A673 (cell line): ENCODE results near the gene FNDC3B. TPM values are rescaled to one million over a fixed set of nuclear protein-coding genes. Genes with fewer than 3 reads are reported as not detected.

ENCODE experiments used
- BruUV-seq: library from RNA; stranded (reverse); fragments of 400-500 nt; replicated peaks from 2 replicates; lab custom pipeline; 2021; lab: Mats Ljungman, UMichigan
- CTCF ChIA-PET: fragments of 300-600 bp; sonication (Branson Sonifier 250); formaldehyde crosslinking; loops from one replicate; lab custom pipeline; 2022; ENCODE audit warnings: antibody characterized with exemption; lab: Charles Lee
- POLR2A ChIA-PET: fragments of 300-600 bp; sonication (Branson Sonifier 250); formaldehyde crosslinking; loops from one replicate; lab custom pipeline; 2022; ENCODE audit warnings: antibody characterized with exemption; ENCODE audit not compliant: low non-redundant PET; lab: Charles Lee
- DNase-seq: peaks from one replicate; pipeline ENCODE4 v3.0.0-alpha.2; 2015; ENCODE audit warnings: low spot score
- H3K27ac ChIP-seq: fragments of 200-600 bp; sonication (generic); 2 replicates; pipeline ENCODE4 v1.5.1; 2016; ENCODE audit warnings: mixed run types, low read depth, mild to moderate bottlenecking, mixed read lengths, antibody characterized with exemption, low read length; ENCODE audit not compliant: poor library complexity, severe bottlenecking
- H3K27me3 ChIP-seq: fragments of 200-600 bp; sonication (generic); replicated peaks from 2 replicates; pipeline ENCODE4 v1.6.1; 2017; ENCODE audit warnings: mixed run types, low read depth, mild to moderate bottlenecking, mixed read lengths, antibody characterized with exemption, low read length; ENCODE audit not compliant: insufficient read depth, poor library complexity
- H3K36me3 ChIP-seq: fragments of 200-600 bp; sonication (generic); 2 replicates; pipeline ENCODE4 v1.6.1; 2016; ENCODE audit warnings: mixed run types, mild to moderate bottlenecking, mixed read lengths, antibody characterized with exemption, low read length; ENCODE audit not compliant: insufficient read depth, poor library complexity, severe bottlenecking
- H3K4me1 ChIP-seq: fragments of 200-600 bp; sonication (generic); 2 replicates; pipeline ENCODE4 v1.6.1; 2017; ENCODE audit warnings: mixed run types, mild to moderate bottlenecking, mixed read lengths, antibody characterized with exemption, low read length; ENCODE audit not compliant: insufficient read depth, poor library complexity, severe bottlenecking
- H3K4me3 ChIP-seq: fragments of 200-600 bp; sonication (generic); 2 replicates; pipeline ENCODE4 v1.5.1; 2016; ENCODE audit warnings: low read depth, mixed run types, mild to moderate bottlenecking, mixed read lengths, low read length; ENCODE audit not compliant: poor library complexity, severe bottlenecking
- H3K9me3 ChIP-seq: fragments of 200-600 bp; sonication (generic); 2 replicates; pipeline ENCODE4 v1.6.1; 2016; ENCODE audit warnings: mixed run types, low read depth, mild to moderate bottlenecking, mixed read lengths, antibody characterized with exemption, low read length; ENCODE audit not compliant: poor library complexity, severe bottlenecking
- EZH2 ChIP-seq: fragments of 200-600 bp; sonication (generic); IDR thresholded peaks from 2 replicates; pipeline ENCODE4 v1.6.1; 2017; ENCODE audit warnings: borderline replicate concordance, low read depth, mild to moderate bottlenecking, mixed read lengths, antibody characterized with exemption, low read length; ENCODE audit not compliant: poor library complexity, severe bottlenecking
- intact Hi-C: fragments of 100-400 bp; cut with micrococcal nuclease; formaldehyde crosslinking; loops from one replicate; pipeline ENCODE4 v1.10.0; 2022; ENCODE audit not compliant: unreplicated experiment
- total RNA-seq: library from RNA; stranded (reverse); gene quantifications from 2 replicates; pipeline ENCODE4 v1.2.3, GENCODE V29; 2021
- TF ChIP-seq, protein P1 (sequence below): fragments of 300-800, 200-600 bp; sonication (generic); conservative IDR thresholded peaks from 2 replicates; pipeline ENCODE4 v1.5.1; 2017; ENCODE audit warnings: low read depth, mild to moderate bottlenecking, antibody characterized with exemption, low read length, moderate library complexity, mixed read lengths

Gene FNDC3B
- total RNA-seq, 1 experiment from 2014 or later = 50.8 TPM

DNA sequence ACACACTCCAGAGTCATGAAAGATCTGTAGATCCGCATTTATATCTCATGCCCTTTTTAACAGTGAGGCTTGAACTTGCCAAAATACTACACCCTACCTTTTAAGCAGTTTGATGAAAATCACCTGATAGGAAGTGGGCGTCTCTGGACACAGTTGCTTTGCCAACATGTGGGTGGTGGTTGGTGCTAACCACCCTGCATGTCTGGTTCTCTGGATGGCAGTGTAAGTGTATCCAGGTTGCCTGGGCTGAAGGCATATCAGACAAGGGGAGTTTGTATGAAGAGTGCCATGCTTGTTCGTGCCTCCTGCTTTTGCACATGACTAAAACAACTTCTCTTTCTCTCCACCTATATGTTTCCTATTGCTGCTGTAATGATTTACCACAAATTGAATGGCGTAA is 249.3 kb downstream of the FNDC3B start:
- no peak for TF ChIP-seq EZH2
- TF ChIP-seq, protein P1, sequence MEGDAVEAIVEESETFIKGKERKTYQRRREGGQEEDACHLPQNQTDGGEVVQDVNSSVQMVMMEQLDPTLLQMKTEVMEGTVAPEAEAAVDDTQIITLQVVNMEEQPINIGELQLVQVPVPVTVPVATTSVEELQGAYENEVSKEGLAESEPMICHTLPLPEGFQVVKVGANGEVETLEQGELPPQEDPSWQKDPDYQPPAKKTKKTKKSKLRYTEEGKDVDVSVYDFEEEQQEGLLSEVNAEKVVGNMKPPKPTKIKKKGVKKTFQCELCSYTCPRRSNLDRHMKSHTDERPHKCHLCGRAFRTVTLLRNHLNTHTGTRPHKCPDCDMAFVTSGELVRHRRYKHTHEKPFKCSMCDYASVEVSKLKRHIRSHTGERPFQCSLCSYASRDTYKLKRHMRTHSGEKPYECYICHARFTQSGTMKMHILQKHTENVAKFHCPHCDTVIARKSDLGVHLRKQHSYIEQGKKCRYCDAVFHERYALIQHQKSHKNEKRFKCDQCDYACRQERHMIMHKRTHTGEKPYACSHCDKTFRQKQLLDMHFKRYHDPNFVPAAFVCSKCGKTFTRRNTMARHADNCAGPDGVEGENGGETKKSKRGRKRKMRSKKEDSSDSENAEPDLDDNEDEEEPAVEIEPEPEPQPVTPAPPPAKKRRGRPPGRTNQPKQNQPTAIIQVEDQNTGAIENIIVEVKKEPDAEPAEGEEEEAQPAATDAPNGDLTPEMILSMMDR = no peak
- Histone ChIP-seq H3K4me3 (no peak overlapping the region), H3K36me3 (no peaks in the 10 kb centered on the region), H3K4me1 (no peaks in the 10 kb centered on the region), H3K27me3 (no peaks in the 10 kb centered on the region), H3K9me3 (no peaks in the 10 kb centered on the region), H3K27ac (no peak overlapping the region)
- intact Hi-C loops = no loop called here
- CTCF ChIA-PET = no interaction called here
- no TSS peak for BruUV-seq
- POLR2A ChIA-PET = no interaction called here
- DNase-seq = no peak

DNA sequence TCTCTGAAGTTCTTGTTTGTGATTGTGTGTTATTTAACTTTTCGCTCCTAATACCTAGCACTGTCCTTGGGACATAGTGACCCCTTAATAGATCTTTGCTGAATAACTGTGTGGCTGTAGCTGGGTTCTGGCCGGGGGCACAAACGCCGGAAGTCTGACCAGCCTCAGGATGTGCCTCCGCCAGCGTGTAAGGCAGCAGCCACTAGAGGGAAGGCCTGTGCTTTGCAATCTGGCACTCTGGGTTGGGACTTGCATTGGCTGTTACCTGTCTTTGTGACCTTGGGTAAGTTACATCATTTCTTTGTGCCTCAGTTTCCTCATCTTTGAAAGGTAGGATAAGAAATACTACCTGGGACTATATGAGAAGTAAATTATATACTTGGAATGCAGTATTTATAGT is 250.2 kb downstream of the FNDC3B start:
- ChIA-PET POLR2A (no interaction called here), CTCF (no interaction called here)
- no peaks in the 10 kb centered on the region for H3K36me3 ChIP-seq
- no peak overlapping the region for H3K4me3 ChIP-seq
- H3K27ac ChIP-seq = no peak overlapping the region
- H3K4me1 ChIP-seq = no peaks in the 10 kb centered on the region
- H3K9me3 ChIP-seq = no peaks in the 10 kb centered on the region
- intact Hi-C loops = no loop called here
- BruUV-seq = no TSS peak
- TF ChIP-seq, protein P1 = peak; percentile 44; the same call in 1 of the 2 replicates
- TF ChIP-seq EZH2 = no peak
- no peaks in the 10 kb centered on the region for H3K27me3 ChIP-seq
- no peak for DNase-seq

DNA sequence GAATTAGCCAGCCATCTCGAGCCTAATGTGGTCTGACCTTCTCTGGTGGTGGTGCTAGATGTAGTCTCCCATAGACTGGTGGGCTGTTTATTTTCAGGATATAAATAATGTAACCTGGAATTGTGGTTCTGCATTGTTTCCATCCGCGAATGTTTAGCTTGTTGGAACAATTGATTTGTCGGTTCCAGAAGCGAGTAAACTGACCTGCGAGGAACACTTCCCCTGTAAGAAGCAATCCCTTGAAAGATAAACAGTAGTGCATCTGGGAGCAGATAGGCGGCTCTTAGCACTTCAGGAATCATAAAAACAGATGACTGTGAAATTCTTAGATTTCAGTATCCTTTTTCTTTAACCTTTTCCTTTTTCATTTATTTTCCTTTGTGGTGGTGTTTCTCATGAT is 251.1 kb downstream of the FNDC3B start:
- no peak for TF ChIP-seq EZH2
- TF ChIP-seq, protein P1 = no peak
- ChIA-PET POLR2A (no interaction called here), CTCF (no interaction called here)
- no peak overlapping the region for H3K27ac ChIP-seq
- no peaks in the 10 kb centered on the region for H3K9me3 ChIP-seq
- intact Hi-C loops = no loop called here
- no peak overlapping the region for H3K4me3 ChIP-seq
- H3K27me3 ChIP-seq = no peaks in the 10 kb centered on the region
- H3K36me3 ChIP-seq = no peaks in the 10 kb centered on the region
- DNase-seq = no peak
- BruUV-seq = no TSS peak
- no peaks in the 10 kb centered on the region for H3K4me1 ChIP-seq
